GM08714 (cell line): Measurements from ENCODE around the gene AGXT.

Experiments
- H3K4me3 ChIP-seq: fragments of 200-500 bp; sonication (Bioruptor generic); 2 replicates; pipeline ENCODE4 v1.5.1; 2014; ENCODE audit warnings: mild to moderate bottlenecking, low read length, inconsistent platforms
- ZNF274 ChIP-seq: IDR thresholded peaks from 2 replicates; pipeline ENCODE4 v1.6.1; 2012; ENCODE audit warnings: mild to moderate bottlenecking, low read depth, low read length

The AGXT gene

GRCh38 chr2:240892356-240892755 is 23.7 kb downstream of the AGXT start:
- no peak overlapping the region for H3K4me3 ChIP-seq
- TF ChIP-seq ZNF274 = no peak

DNA sequence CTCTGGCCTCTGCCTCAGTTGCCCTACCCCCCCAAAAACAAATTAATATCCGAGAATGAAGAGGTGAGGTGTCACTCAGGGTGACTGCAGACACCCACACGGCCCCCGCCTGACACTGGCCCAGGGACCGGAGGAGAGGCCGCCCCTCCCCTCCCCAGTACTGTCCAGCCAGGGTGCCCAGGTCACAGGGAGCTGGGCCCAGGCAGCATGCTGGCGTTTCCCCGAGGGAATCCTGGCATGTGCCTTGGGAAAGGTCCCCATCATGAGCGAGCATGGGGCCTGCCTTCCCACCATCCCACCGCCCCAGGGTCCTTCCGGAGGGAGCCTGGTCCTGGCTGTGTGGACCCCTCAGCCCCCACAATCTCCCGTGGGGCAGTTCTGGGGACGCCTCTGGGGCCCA is 24.3 kb downstream of the AGXT start:
- TF ChIP-seq ZNF274 = no peak
- no peak overlapping the region for H3K4me3 ChIP-seq

- H3K4me3 ChIP-seq = no peak overlapping the region
- TF ChIP-seq ZNF274 = no peak
Observed at GRCh38 chr2:240893363-240893844, 24.8 kb downstream of the AGXT start.

DNA sequence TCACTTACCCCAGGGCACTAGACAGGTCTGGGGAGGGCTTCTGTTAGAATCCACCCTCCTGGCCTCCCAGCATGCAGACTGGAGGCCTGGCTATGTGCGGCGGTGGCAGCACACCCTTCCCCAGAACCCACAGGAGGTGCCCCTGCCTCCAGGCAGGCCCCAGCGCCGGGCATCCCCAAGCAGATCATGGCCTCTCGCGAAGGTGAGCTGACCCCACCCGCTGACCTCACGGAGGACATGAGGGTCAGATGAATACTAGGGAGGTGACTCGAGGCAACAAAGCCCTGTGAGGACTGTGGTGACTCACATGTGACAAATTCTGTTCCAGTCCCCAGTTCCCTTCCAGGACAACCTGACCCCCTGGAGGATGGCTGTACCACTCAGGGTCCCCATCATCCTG is 25.4 kb downstream of the AGXT start:
- TF ChIP-seq ZNF274 = no peak
- H3K4me3 ChIP-seq = no peak overlapping the region

GRCh38 chr2:240894836-240895558 is 26.4 kb downstream of the AGXT start:
- TF ChIP-seq ZNF274 = no peak
- no peak overlapping the region for H3K4me3 ChIP-seq

DNA sequence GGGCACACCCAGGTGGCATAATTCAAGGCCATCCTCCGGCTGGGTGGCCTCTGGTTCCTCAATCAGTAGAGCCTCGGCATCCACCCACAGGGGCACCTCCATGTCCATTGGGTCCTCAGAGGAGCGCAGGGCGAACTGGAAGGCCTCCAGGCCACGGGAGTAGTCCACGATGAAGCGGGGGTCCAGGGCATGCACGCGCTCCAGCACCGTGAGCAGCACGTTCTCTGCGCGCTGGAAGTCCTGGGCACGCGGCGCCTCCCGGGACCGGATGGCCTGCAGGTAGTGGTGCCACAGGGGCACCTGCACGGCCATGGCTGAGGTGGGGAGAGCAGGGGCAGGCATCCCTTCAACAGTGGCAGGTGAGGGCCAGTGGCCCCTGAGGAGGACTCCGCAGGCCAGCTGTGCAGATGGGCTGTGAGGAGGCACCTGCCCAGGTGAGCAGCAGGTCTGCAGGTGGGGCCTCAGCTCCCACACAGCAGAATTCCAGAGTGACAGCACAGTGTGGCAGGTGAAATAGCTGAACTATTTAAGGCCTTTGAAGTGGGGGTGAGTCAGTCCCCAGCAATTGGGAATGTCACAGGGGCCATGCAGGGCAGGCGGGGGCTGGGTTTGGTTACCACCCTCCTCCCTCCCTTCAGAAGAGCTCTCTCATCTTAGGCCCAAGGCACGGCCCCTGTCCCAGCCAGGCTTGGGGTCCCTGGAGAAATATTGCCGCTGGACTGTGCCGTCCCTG is 27.2 kb downstream of the AGXT start, which contains the start of gene MAB21L4:
Gene MAB21L4, minus strand, starts transcription at position 501 of the 733 bp plus-strand sequence. Its CDS starts 159 bp downstream, at position 342.
- no peak for TF ChIP-seq ZNF274
- H3K4me3 ChIP-seq = no peak within 1 kb of the TSS

DNA sequence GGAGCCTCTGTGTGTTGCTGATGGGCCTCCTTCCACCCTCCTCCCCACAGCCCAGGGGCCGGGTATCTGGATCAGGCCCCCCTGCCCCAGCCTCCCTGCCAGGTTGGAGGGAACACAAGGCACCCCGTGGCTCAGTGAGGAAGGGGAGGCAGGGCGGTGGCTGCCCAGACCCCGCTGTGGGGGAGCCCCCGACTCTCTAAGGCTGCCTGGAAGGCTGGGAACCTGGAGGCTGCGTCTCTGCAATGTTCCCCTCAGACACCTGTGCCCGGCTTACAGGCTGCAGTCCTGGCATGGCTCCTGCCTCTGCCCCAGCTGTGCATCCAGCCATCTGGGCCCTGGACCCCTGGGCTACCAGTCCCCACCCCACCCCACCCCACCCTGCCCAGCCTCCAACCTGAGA is 27.8 kb downstream of the AGXT start:
- no peak for TF ChIP-seq ZNF274
- H3K4me3 ChIP-seq = no peak overlapping the region

DNA sequence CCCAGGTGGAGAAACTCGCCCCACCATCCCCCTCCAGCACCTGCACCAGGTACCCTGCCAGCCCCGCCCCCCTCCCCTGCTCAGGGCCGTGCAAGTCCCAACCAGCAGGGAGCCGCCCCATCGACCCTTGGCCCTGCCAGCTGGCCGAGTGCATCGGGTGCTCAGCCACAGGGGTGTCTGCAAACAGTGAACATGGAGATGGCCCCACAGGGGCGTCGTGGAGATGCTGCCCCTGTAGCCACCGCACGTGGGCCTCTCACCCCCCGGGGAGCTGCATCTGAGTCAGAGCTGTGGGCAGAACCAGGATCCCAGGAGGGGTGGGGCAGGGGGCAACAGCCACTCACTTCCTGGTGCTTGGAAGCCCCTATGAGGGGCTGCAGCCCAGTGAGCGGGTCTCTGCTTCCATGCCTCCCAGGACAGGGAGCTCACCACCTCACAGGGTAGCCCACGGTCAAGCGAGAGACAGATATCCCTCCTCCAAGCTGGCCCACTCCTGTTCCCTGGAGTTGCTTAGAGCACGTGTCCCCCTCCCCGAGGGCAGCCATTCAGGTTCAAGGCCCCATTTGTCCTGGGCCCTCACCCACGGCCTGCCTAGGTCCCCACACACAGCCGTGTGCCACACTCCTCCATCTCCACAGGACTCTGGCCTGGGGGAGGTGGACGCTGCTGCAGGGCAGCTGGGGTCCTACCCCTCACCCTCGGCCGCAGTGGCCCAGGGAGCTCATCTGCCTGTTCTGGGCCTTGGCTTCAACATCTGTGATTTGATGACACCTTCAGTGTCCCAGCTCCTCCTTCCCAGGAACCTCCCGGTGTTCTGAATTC is 28.5 kb downstream of the AGXT start:
- no peak for TF ChIP-seq ZNF274
- H3K4me3 ChIP-seq = no peak overlapping the region

DNA sequence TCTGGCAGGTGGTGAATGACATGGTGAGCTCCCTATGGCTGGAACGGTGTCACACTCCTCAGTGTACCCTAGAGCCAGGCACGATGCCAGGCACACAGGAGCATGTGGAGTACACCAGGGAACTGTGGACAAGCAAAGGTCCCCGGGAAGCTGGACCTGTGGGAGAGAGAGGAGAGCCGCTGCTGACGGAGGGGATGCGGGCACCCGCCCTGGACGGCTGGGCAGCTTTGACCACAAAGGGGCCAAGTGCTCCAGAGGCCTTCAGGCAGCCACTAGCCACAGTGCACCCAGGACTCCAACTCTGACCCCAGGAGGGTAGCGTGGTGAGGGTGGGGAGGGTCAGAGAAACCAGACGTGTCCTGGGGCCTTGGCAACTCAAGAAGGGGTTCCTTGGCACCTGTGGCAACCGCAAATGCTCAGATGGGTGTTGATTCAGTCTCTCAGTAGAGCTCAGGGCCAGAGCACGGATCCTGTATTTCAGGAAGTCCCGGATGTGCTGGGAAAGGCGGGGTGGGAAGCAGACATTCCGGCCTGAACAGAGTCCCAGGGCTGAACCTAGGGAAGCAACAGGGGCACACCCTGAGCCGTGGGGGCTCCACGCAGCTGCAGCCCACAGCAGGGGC is 29.6 kb downstream of the AGXT start:
- no peak for TF ChIP-seq ZNF274
- H3K4me3 ChIP-seq = no peak overlapping the region

GRCh38 chr2:240898731-240899467 is 30.3 kb downstream of the AGXT start:
- no peak for TF ChIP-seq ZNF274
- H3K4me3 ChIP-seq = no peak overlapping the region

DNA sequence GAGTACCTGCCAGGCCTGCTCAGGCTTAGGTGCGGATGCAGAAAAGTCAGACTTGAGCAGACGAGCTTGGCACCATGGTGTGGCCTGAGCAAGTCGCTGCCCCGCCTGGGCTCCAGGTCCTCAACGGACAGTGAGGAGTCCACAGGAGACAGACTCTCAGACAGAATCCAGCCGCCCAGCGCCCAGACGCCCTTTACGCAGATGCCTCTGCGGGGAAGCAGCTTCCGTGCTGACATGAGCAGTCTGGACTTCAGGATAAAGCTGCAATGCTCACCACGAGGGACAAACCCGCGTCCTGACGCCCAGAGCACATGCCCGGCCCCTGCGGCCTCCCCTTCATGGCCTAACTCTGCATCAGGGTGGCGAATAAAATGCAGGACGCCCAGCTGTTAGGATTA is 30.8 kb downstream of the AGXT start:
- no peak overlapping the region for H3K4me3 ChIP-seq
- TF ChIP-seq ZNF274 = no peak

DNA sequence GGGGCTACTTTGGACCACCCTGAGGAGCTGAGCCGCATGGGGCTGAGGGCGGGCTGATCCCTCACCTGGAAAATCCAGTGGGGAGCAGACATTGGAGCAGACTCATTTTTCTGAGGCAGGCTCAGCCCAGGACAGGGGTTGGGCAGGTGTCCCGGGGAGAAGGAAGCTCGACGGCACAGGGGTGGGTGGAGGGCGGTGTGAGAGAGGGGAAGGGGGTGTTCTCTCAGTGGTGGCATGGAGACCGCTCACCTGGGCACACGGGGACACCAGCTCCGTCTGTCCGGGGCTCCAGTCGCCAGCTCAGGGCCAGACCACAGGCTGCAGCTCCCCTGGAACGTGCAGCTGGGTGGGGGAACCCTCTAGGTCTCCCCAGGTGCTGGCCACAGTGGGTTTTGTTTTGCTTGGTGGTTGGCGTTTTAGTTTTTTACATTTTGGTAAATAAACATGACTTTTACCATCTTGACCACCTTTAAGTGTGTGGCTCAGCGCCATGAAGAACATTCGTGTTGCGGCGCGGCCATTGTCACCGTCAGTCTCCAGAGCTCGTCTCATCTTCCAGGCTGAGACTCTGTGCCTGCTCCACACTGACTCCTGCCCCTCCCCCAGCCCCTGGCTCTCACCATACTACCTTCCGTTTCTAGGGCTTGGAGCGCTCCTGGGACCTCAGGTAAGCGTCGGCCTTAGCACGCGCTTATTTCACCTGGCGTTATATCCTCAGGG is 31.7 kb downstream of the AGXT start:
- no peak overlapping the region for H3K4me3 ChIP-seq
- TF ChIP-seq ZNF274 = no peak
